CD4-positive, alpha-beta T cell treated with Interleukin-17A for 1 hour (primary cell): ENCODE measurements around the gene VARS2.
A peak's percentile ranks its signal among the peaks of the same experiment; 100 is the strongest.

Experiments used
- DNase-seq: peaks from one replicate; pipeline ENCODE4 v3.0.0-alpha.2; 2020

Gene VARS2

GRCh38 chr6:30931969-30932645 is 18.1 kb downstream of the VARS2 start, which contains the start of gene SFTA2:
Gene SFTA2 (minus strand): TSS chr6:30932170. CDS start chr6:30932096, 74 bp downstream.
- DNase-seq, result no peak

- DNase-seq, result no peak
Measured at GRCh38 chr6:30932665-30933365, 18.8 kb downstream of the VARS2 start.

DNA sequence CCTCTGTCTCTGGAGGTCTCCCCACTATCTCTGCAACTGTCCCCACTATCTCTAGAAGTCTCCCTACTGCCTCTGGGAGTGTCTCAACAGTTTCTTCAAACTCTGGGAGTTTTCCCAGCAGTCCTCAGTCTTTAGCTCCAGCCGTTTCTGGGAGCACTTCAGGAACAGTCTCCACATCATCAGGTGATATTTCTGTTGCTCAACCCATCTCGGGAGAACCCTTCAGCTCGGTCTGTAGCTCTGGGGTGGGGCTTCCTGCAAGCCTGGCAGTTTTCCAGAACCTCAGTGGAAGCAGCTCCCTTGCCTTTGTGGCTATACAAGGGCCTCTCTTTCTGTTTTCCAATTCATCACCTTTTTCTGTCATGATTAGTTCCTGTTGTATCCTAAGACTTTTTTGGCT is 21.0 kb downstream of the VARS2 start:
- no peak for DNase-seq

DNA sequence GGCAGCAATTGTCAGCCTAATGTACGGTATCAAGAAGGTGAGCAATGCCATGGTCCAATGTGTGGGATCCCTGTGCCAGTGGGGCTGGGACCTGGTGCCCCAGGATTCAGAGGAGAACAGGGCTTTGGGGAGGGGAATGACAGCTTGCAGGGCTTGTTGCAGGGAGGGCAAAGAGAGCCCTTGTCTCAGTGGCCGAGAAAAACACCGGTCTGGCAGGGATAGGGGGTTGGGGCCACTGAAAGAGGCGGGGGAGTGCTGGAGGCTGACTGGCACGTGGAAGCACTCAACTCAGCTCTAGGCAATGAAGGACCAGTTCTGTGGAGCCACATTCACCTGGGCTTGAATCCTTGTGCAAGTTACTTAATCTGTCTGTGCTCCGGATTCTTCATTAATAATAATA is 23.2 kb downstream of the VARS2 start:
- DNase-seq, result no peak

DNA sequence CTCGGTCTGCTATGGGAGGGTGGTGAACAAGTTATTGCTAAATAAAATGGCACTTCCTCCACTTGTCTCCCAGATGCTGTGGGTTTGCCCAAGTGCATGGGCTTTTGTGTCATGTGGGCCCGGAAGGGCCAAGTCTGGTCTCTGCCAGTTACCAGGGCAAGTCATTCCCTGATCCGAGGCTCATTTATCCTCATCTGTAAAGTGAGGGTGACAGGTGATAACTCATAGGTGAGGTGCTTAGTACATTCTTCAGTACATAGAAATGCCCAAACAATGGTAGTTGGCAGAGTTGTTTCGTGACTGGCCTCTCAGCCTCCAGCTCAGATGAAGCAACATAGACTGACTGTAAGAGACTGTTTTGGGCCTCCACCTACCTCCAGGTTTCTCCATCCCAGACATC is 24.7 kb downstream of the VARS2 start:
- DNase-seq, result no peak

GRCh38 chr6:30939473-30939872 is 25.4 kb downstream of the VARS2 start:
- DNase-seq, result no peak

DNA sequence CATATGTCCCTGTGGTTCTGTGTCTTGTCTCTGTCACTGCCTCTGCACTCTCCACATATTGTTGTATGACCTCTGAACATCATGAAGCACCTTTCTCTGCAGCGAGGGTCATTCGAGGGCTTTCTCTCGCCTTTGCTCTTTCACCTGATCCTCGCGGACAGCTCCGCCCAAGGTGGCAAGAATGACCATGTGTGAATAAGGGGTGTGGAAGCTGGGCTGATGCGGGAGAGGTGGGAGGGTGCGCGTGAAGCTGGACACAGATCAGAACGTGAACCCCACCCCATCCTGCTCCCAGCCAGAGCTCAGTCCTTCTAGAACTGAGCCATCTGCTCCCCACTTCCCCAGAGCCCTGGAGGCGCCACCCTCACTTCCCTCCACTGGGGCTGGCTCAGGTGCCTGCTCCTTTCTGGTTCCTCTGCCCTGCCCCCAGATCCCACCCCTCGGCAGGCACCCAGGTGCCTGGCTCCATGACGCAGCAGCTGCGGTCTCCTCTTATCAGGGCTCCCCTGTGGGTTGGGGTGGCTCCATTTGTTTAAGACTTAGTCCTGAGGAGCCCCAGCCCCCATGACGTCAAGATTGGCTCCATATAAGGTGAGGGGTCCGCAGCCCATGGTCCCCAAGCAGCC is 26.4 kb downstream of the VARS2 start, which contains the start of gene MUCL3:
MUCL3 (plus strand) TSS at position 613 of the 626 bp plus-strand sequence. CDS start 27 bp downstream, outside the sequence.
- no peak for DNase-seq

- DNase-seq, result no peak
Measured at GRCh38 chr6:30942338-30943060, 28.5 kb downstream of the VARS2 start.

DNA sequence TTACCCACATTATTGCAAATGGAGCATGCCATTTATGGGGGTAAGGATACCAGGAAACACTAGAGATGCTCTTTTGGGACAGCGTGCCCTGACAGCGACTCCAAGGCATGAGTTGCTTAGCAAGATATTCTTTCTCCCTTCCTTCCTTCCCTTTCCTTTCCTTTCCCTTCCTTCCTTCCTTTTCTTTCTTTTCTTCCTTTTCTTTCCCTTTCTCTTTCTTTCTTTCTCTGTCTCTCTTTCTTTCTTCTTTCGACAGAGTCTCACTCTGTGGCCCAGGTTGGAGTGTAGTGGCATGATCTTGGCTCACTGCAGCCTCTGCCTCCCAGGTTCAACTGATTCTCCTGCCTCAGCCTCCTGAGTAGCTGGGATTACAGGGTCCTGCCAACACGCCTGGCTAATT is 30.0 kb downstream of the VARS2 start:
- DNase-seq, result no peak

- DNase-seq, result no peak
Measured at GRCh38 chr6:30945281-30945680, 31.2 kb downstream of the VARS2 start.

DNA sequence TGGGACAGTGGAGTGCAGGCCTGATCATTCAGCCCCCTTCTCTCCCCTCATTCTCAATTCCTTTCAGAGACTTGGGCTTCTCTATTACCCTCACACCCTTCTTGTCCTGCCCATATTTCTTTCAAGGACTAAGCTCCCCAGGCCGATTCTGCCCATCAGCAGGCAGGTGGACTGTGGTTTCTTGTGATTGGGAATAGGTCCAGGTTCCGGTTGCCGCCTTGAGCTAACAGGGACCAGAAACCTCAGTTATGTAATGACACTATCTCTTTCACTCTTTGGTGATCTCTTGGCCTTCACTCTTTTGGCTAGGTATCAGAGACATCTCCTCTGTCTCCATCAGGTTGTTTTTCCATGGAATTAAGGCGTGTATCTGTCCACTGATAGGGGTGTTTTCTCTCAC is 33.2 kb downstream of the VARS2 start:
- no peak for DNase-seq

DNA sequence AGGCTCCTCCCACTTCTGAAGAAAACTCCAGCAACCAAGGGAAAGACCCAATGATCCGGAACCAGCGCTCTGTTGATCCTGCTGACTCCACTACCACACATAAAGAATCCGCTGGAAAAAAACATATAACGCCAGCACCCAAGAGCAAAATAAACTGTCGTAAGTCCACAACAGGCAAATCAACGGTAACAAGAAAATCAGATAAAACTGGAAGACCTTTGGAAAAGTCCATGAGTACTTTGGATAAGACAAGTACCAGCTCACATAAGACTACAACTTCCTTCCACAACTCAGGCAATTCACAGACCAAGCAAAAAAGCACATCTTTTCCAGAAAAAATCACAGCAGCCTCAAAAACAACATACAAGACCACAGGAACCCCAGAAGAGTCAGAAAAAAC is 34.8 kb downstream of the VARS2 start:
- no peak for DNase-seq

DNA sequence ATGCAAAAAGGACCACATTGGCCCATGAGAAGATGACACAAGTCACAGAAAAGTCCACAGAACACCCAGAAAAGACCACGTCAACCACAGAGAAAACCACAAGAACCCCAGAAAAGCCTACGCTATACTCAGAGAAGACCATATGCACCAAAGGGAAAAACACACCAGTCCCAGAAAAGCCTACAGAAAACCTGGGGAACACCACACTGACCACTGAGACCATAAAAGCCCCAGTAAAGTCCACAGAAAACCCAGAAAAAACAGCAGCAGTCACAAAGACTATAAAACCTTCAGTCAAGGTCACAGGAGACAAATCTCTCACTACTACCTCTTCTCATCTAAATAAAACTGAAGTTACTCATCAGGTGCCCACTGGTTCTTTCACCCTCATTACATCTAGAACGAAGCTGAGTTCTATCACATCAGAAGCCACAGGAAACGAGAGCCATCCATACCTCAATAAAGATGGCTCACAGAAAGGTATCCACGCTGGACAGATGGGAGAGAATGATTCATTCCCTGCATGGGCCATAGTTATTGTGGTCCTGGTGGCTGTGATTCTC is 38.0 kb downstream of the VARS2 start:
- DNase-seq, result no peak

- no peak for DNase-seq
Measured at GRCh38 chr6:30954631-30955366, 40.8 kb downstream of the VARS2 start.

GRCh38 chr6:30955367-30956042 is 41.5 kb downstream of the VARS2 start:
- peak; percentile 77 for DNase-seq

GRCh38 chr6:30957716-30958115 is 43.7 kb downstream of the VARS2 start:
- no peak for DNase-seq

DNA sequence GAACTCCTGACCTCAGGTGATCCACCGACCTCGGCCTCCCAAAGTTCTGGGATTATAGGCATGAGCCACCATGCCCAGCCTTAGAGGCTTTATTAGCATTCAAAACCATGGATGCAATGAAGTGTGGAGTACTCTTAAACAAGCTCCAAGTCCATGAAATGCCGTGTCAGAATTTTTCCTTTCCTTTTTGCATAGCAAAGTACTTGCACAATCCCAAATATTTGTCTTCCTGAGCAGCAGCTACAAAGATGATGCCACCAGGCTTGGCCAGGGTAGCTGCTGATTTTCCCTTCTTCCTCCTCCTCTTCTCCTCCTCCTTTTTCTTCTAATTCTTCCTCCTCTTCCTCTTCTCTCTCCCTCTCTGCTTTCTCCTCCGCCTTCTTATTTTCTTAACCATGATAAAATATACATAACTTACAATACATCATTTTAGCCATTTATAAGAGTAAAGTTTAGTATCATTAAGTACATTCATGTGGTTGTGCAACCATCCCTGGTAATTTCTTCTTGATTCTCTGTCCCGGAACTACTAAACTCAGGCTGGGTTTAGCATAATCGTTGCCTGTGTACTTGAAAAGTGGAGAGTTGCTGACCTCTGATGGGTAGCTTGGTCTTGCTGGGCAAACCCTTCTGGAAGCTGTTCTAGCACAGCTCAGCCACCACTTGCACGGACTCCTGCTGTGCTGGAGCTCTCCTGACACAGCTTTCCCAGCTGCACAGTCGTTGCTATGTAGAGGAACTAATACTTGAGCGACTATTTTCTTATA is 47.1 kb downstream of the VARS2 start:
- no peak for DNase-seq

DNA sequence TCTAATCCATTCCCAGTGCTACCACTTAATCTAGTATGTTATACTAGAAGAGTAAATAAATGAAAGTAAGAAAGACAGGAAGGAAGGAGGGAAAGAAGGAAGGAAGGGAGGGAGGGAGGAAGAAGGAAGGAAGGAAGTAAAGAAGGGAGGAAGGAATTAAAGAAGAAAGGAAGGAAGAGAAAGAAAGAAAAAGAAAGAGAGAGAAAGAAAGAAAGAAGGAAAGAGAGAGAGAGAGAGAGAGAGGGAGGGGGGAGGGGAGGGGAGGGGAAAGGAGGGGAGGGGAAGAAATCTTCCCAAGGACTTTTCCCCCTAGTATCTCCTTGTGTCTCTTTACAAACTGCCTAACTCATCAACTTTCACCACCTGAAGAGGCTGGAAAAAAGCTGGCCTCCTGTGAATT is 48.7 kb downstream of the VARS2 start:
- DNase-seq, result no peak

- no peak for DNase-seq
Measured at GRCh38 chr6:30963641-30964040, 49.6 kb downstream of the VARS2 start.

- DNase-seq, result peak; percentile 19
Measured at GRCh38 chr6:30964075-30964474, 50.0 kb downstream of the VARS2 start.

DNA sequence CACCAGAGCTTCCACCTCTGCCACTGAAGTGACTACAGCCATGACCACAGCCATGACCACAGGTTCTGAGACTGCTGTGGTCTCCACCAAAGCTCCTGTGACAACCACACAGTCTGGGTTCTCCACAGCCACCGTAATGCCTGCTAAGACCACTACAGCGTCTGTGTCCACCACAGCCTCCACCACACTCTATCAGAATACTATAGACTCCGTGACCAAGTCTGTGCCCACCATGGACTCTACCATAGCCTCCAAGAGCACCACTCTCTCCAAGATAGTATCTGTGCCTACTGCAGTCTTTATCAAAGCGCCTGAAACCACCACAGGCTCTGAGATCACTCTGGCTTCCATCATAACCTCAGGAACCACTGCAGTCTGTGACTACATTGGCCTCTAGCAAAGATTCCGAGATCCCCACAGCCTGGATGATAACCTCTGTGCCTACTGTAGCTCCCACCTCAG is 51.1 kb downstream of the VARS2 start:
- no peak for DNase-seq
